ENCODE data around the gene FCN2.
A peak's percentile ranks its signal among the peaks of the same experiment; 100 is the strongest.

FCN2 gene

DNA sequence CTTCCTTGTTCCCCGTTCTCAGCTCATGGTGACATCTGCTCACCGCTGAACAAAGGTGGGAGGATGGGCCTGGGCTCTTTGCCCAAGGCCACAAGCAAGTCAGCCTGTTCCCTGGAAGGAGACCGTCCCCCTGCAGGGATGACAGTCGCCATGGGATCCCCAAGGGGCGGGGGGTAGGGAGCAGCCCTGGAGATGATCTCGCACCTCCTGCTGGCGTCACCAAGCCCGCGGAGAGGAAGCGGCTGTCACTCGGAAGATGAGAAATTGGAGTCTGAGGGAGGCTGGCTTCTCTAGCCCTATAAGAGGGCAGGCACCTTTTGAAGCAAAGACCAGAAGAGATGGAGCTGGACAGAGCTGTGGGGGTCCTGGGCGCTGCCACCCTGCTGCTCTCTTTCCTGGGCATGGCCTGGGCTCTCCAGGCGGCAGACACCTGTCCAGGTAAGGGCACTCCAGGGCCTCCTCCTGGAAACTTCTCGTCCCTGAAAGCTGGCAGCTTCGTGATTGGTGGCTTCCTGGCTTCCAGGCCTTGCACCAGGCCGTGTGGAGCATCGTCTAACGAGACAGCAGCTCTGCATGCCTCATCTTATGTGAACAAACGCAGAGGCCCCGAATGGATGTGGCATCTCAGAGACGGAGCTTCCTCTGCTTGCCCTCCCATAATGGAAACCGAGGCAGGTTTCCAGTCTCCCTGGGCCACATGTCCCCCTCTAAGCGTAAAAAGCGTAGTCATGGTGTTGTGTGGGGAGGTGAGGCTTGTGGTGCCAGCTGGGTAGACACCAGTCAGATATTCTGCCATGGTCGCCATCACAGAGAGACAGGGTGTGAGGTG, at the start of gene FCN2:
FCN2 (plus strand) TSS at position 327 of the 829 bp plus-strand sequence; CDS start at position 339, 12 bp downstream.
- DNase-seq: peak; percentile 66

DNA sequence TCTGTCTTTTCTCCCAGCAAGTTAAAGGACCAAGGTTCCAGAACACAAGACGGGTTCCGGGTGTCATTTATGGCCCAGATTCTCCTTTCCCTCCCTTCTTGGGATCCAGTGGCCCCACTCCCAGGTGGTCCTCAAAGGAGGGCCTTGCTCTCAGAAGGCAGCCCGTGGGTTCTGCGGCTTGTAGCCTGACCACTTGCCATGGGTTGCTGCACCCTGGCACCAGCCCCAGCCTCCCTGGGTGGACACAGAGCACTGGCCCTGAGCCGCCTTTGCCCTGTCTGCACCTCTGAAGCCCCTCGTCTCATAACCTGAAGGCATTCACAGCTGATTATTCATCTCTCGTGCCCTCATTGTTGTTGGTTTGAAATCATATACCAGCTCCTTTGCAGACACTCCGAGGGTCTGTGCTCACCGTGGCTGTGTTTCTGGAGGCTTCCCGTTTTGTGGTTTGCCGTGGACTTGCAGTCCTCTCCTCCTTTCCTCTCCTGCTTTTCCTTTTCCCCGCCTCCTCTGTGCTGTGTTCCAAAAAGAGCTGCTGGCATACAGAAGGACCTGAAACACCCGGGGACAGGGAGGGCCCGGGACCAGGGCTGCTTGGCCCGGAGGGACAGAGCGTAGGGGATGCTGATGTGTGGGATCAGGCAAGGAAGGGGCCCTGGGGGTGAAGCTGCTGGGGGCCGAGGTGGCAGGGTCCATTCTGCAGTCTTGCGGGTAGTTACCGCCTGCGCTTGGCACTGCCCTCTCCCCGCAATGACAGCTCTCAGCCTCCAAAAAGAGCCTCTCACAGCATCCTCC, 49.5 kb upstream of the FCN2 start:
- DNase-seq: no peak

DNA sequence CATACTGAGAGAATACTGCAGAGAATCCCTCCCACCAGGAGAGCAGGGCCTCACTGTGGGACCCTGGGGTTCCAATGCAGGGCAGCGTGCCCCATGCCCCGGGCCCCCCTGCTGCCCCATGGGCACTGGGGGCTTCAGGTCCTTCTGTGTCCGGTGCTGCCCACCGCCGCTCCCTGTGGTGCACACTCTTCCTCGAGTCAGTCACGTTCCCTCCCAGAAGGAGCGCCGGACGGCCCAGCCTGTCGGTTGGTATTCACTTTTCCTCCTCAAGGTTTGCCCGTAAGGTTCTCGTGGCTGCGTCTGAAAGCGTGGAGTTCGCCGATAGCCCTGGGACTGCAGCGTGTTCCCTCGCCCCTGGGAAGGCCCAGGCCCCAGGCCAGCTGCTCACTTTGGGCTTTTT, 48.1 kb upstream of the FCN2 start:
- DNase-seq: no peak

DNA sequence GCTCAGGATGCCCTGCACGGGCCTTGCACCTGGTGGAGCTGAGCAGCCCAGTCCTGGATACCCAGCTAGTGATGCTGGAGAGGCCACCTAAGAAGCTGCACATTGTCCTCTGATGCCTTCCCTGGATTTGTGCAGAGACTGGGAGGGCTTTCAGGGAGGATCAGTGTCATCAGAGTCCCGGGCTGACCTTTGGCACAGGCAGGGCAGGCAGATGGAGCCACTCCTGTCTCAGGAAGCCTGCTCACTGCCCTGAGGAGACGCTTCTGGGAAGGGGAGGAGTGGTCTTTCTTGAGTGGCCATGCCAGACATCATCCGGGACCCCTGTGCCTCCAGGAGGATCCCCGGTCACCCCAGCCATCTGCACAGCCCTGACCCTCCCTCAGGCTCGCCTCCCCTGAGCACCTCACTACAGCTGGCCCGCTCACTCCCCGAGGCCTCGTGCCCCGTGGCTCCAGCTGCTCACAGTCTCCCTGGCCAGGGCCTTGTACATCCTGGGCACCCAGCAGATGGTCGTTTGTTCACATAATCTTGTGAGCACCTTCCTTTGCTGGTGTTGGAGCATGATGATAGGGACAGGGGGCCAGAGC, 47.2 kb upstream of the FCN2 start:
- DNase-seq: peak; percentile 38

DNA sequence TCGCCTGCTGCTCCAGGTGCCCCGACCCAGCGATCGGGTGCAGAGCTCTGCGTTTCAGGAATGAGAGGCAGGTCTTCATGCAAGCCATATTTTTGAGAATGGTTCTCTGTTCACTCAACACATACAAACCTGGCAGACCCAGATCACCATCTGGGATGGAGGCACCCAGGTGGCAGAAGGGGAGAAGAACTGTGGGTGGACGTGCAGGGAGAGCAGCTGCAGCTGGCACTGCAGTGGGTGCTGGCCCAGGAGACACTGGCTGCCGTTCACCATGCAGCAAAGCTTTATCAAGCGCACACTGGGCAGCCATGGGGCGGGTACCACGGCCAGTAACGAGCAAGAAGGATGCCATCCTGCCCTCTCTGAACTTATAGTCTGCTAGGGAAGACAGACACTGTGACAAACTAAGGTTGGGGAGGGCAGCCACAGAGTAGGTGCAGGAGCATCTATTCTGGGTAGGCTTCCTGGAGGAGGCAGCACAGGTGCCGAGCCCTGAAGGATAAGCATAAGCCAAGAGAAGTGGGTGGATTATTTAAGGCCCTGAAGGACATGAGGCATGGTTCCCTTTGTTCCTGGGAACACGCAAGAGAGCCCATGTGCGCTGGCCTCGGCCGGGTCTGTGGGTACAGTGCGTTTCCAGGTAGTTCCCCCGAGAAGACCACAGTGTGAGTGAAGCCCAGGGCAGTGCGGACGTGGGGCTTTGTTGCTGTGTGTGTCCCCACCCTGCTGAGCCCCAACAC, 46.2 kb upstream of the FCN2 start:
- DNase-seq: peak; percentile 76

DNA sequence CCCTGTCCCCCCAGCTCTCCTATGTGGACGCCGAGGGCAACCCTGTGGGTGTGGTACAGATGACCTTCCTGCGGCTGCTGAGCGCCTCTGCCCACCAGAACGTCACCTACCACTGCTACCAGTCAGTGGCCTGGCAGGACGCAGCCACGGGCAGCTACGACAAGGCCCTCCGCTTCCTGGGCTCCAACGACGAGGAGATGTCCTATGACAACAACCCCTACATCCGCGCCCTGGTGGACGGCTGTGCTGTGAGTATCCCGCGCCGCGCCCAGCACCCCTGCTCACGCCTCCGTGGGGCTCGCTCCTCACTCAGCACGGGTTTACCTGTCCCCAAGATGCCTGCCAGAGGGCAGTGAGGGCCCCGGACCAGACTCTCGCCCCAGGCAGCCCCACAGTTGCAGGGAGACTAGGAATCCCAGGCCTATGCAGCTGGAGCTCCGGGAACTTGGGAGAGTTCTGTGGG, 45.6 kb upstream of the FCN2 start:
- no peak for DNase-seq

DNA sequence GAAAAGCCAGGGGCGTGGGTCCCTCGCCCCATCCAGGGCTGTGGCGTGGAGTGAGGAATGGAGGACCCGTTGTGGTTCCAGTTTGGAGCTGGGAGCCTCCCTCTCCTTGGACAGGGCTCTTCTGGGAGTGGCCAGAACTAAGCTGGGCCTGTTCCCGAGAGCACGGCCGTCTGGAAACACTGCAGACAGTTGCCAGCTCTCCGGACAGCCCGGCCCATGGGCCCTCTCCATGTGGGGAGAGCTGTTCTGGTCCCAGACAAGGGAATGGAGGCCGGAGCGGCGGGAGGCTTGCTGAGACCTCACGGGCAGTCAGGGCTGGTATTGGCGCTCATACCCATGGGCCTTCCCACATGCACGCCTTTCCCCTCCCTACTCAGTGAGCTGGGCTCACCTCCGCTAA, 45.2 kb upstream of the FCN2 start:
- DNase-seq: no peak

DNA sequence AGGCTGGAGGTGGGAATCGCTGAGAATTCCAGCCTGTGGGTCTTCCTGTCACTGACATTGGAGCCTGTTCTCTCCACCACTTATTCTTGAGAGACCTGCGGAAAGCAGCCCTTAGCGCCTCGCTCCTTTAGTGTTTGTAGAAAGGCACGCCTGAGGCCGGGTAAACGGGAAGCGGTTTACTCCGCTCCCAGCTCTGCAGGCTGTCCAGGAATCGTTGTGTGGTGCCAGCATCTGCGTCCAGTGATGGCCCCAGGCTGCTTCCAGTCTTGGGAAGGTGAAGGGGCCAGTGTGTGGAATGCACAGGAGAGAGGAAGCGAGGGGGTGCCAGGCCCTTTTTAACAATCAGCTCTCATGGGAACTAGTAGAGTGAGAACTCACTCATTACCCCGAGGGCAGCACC, 44.6 kb upstream of the FCN2 start:
- no peak for DNase-seq

DNA sequence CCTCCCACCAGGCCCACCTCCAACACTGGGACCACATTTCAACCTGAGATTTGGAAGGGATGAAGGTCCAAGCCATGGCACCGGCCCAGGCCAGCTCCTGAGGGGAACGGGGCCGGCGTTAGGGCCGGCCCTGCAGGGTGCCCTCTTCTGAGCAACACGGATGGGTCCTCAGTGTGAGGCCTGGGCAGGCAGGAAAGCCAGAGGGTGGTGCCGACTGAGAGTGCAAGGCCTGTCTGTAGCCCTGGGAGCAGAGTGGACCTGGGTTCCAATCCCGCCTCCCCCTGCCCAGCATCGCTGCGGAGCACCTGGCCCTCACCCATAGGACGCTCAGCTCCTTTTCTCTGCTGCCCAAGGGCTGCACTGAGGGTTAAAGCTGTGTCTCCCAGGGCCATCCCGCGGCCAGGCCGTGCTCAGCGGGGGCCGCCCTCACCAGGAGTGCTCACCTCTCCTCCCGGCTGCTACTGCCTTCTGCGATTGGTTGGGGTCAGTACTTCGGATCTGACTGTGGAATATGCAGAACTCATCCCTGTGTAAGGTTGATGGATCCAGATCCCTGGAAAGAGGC, 44.1 kb upstream of the FCN2 start:
- no peak for DNase-seq

DNA sequence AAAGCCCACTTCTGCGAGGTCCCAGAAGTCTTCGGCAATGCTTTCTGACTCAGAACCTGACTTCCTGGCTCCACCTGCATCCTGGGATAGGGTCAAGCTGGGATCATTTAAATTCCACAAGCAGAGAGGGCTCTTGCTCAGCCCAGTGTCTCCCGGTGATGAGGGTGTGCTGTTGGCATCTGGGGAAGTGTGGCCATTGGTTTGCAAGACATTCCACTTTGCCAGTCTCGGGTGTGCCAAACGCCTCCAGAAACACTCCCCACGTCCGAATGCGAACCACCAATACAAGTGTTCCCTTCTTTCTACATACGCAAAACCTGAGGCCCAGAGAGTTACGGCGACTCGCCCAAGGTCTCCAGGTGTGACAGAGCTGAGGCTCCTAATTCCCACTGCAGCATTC, 43.1 kb upstream of the FCN2 start:
- DNase-seq: no peak

DNA sequence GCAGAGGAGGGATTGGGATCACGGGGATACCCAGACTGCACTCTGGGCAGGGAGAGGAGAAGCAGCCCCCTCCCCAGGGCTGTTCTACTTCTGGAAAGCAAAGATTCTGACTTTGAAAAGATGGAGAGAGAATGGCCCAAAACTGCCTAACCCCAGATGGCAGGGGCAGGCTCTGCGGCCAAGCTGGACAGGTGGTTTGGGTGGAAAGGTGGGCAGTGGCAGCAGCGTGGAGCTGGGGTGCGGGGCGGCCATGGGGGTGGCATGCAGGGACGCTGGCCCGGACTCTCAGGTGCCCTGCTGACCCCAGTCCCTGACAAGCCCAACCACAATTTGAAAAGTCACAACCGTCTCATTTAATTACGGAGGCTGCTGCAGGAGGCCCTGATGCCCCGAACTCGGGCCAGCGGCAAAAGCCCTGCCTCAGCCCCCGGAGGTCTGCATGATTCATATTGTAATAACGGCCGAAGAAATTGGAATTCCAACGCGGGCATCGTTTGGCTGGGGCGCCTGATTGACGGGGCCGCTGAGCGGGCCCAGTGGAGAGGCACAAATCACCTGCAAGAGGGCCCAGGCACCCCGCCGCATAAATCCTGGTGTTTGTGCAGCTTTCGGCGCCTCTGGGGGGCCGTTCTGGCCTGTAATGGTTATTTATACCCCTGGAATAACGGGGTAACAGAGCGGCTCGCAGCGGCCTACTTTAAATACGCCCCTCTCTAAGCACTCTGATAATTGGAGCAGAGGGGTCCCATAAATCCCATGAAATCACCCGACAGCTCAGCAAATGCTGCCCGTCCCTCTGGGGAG, 41.8 kb upstream of the FCN2 start:
- no peak for DNase-seq

DNA sequence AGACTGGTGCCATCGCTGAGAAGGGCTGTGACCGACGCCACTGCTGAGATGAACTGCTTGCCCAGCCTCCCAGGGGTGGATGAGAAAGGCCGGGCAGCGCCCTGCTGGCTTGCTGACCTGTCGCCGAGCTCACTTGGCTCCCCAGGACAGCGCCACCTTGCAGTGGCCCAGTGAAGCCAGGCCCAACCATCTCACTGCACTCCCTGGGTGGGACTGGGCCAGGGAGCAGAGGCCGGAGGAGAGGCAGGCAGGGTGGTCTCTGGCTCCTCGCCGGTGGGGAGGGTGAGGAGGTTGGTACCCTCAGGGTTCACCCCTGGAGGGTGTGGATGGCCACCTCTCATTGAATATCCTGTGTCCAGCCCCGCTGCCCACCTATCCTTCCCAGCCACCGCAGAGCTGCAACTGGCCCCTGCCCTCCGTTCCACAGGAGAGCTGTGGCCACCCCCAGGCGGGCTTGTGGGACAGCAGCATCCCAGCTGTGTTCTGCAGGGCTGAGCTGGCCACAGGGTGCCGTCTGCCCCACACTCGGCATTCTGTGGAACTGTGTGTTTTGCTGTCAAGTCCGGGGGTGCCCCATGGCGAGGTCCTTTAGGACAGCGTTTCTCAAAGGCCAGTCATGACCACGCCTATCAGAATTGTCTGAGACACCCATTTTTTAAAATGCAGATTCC, 41.0 kb upstream of the FCN2 start:
- no peak for DNase-seq

DNA sequence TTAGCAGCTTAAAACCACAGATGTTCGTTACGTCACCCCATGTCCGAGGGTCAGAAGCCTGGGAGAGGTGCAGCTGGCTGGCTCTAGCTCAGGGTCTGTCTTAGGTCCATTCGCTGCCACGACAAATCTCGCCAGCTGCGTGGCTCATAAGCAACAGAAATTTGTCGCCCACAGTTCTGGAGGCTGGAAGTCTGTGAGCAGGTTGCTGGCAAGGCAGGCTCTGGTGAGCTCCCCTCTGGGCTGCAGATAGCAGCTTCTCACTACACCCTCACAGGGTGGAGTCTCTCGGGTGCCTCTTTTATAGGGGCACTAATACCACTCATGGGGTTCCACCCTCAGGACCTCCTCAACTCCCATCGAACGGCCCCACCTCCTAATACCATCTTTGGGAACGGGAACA, 40.1 kb upstream of the FCN2 start:
- DNase-seq: no peak

DNA sequence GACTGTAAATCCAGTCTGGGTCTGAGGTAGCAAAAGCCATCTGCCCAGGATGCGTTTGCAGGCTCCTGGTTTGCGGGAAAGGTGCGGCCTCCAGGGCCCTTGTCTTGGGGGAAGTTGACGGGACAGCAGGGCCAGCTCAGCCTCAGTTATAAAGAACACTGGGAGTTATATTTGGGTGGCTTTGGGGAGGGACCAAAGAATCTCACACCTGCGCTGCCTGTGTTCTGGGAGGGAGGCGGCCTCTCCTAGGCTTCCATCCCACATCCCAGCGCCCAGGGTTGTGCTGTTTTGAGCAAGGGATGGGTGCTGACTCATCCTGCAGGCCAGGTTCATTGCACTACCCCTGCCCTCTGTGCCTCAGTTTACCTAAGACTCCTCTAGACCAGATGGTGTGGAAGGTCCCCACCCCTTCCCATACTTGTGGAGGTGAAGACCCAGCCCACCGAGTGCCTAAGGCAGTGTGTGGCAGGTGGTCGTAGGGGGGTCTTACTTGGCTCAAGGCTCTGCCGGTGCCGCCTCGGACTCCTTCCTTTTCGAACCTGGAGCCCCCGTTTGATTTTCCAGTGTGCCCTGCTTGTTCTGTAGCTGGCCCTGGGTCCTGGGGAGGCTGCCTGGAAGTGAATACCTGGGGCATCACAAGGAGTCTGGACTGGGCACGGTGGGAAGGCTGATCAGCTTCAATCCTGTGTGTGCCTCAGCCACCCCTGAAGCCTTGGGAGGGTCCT, 39.3 kb upstream of the FCN2 start:
- no peak for DNase-seq

DNA sequence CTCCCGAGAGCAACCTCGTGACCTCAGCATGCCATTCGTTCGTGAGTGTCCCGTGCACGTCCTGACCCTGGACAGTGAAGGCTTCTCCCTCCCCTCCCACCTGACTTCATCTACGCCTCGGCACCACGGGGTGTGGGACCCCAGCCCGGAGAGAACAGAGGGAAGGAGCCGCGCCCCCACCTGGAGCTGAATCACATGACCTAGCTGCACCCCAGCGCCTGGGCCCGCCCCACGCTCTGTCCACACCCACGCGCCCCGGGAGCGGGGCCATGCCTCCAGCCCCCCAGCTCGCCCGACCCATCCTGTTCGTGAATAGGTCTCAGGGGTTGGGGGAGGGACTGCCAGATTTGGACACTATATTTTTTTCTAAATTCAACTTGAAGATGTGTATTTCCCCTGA, 38.3 kb upstream of the FCN2 start:
- DNase-seq: no peak

DNA sequence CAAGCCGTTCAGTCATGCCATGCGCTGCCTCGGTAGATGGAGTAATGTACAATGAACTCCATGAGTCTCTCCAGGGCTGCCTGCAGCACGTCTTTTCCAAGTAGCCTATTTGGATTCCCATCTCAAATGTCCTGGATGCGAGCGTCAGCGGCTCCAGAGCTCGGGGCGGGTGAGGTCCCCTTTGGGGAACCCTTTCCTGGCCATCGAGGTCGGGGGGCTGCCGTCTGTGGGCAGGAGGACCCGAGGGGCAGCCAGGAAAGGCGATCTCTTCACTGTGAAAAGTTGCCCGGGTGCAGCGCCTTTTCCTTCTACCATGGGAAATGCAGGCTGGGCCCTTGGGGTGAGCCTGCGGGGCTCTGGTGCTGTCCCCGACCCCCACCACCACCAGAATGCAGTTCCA, 36.9 kb upstream of the FCN2 start:
- DNase-seq: no peak

DNA sequence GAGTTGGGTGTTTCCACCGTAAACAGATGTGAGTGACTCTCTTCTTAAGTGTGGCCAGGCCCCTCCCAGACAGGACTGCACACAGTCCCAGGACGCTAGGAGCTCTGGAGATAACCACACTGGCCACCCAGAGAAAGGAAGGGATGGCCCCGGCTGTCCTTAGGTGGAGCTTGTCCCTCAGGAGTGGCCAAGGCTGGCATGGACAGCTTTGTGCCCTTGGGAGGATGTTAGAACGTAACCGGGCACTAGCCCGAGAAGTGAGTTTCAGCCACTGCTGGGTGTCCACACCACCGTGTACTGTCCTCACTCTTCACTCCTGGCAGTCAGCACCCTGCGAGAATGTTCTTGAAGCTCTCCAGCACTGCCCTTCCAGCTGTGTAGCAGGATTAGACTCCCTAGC, 35.8 kb upstream of the FCN2 start:
- no peak for DNase-seq

DNA sequence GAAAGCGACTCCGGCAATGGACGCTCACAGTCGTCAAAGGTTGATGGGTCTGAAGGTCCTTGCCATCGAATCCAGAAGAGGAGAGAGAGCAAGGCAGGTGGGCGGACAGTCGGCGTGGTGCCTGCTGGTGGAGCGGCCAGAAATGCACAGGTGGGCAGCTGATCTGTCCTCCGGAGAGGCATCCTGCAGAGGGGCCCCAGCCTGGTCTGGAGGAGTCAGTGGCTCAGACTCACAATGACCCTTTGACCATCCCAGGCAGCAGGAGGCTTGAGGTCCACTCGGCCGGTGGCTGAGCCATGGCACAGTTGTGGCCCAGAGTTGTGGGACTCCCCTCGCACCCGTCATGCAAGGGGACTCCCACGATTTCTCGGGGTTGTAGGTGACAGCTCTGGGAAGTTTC, 34.4 kb upstream of the FCN2 start:
- no peak for DNase-seq

DNA sequence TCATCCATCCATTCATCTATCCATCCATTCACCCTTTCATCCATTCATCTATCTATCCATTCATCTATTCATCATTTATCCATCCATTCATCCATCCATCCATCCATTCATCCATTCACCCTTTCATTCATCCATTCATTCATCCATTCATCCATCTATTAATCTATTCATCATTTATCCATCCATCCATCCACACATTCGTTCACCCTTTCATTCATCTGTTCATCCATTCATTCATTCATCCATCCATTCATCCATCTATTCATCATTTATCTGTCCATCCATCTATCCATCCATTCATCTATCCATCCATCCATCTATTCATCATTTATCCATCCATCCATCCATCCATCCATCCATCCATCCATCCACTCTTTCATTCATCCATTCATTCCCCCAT, 33.9 kb upstream of the FCN2 start:
- DNase-seq: no peak

DNA sequence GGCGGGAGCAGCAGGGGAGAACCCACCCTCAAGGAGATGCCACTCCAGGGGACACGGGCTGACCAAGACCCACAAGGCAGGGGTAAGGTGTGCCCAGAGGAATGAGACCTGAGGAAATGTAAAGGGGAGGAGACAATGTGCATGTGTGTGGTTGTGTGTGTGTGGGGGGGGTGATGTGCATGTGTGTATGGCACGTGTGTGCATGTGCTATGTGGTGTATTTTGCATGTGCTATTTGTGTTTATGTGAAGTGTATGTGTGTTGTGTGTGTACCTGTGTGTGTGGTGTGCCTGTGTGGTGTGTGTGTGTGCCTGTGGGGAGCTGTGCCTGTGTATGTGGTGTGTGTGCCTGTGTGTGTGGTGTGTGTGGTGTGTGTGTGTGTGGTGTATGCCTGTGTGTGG, 33.5 kb upstream of the FCN2 start:
- DNase-seq: no peak
